Measurements from ENCODE around the gene LINC01488.

The LINC01488 gene

GRCh38 chr11:69501891-69502860 lies 20.7 kb downstream of the LINC01488 start:
- Histone ChIP-seq H3K27me3 (ENCODE audit: low read depth) (no peaks in the 10 kb centered on the region; the same call in 1 of the 2 replicates), H3K9me3 (no peaks in the 10 kb centered on the region), H3K4me3 (no peak overlapping the region), H3K4me1 (no peaks in the 10 kb centered on the region), H3K36me3 (replicated peaks) (no peaks in the 10 kb centered on the region)
- in situ Hi-C loops (cut with MboI; ENCODE audit: low sequenced_read_pairs) = no loop called here
- DNase-seq (ENCODE audit: low spot score in 2 of 2) = no peak

GRCh38 chr11:69504127-69504526 lies 22.7 kb downstream of the LINC01488 start:
- no peak overlapping the region for H3K4me3 ChIP-seq
- H3K27me3 ChIP-seq (ENCODE audit: low read depth) = peaks cover 2% of the 10 kb centered on the region; the same call in 1 of the 2 replicates
- H3K36me3 ChIP-seq (replicated peaks) = no peaks in the 10 kb centered on the region
- H3K9me3 ChIP-seq = no peaks in the 10 kb centered on the region
- DNase-seq (ENCODE audit: low spot score in 2 of 2) = no peak
- no peaks in the 10 kb centered on the region for H3K4me1 ChIP-seq
- in situ Hi-C loops (cut with MboI; ENCODE audit: low sequenced_read_pairs) = no loop called here

- Histone ChIP-seq H3K36me3 (replicated peaks) (no peaks in the 10 kb centered on the region), H3K27me3 (ENCODE audit: low read depth) (peaks cover 2% of the 10 kb centered on the region; the same call in 1 of the 2 replicates), H3K4me1 (no peaks in the 10 kb centered on the region), H3K4me3 (no peak overlapping the region), H3K9me3 (no peaks in the 10 kb centered on the region)
- no peak for DNase-seq (ENCODE audit: low spot score in 2 of 2)
- in situ Hi-C loops (cut with MboI; ENCODE audit: low sequenced_read_pairs) = no loop called here
Measured at GRCh38 chr11:69504576-69505335, 23.3 kb downstream of the LINC01488 start.

- no peaks in the 10 kb centered on the region for H3K9me3 ChIP-seq
- no peak overlapping the region for H3K4me3 ChIP-seq
- in situ Hi-C loops (cut with MboI; ENCODE audit: low sequenced_read_pairs) = no loop called here
- DNase-seq (ENCODE audit: low spot score in 2 of 2) = no peak
- H3K4me1 ChIP-seq = no peaks in the 10 kb centered on the region
- 0 out of 2 replicates have a peak, but pooled peaks cover 2% of the 10 kb centered on the region for H3K27me3 ChIP-seq (ENCODE audit: low read depth)
- no peaks in the 10 kb centered on the region for H3K36me3 ChIP-seq (replicated peaks)
Measured at GRCh38 chr11:69508974-69509373, 27.5 kb downstream of the LINC01488 start.

- Histone ChIP-seq H3K27me3 (ENCODE audit: low read depth) (0 out of 2 replicates have a peak, but pooled peaks cover 2% of the 10 kb centered on the region), H3K4me3 (no peak overlapping the region), H3K9me3 (no peaks in the 10 kb centered on the region), H3K36me3 (replicated peaks) (no peaks in the 10 kb centered on the region), H3K4me1 (no peaks in the 10 kb centered on the region)
- in situ Hi-C loops (cut with MboI; ENCODE audit: low sequenced_read_pairs) = no loop called here
- no peak for DNase-seq (ENCODE audit: low spot score in 2 of 2)
Measured at GRCh38 chr11:69509381-69509780, 27.9 kb downstream of the LINC01488 start.

GRCh38 chr11:69509846-69510390 lies 28.5 kb downstream of the LINC01488 start:
- in situ Hi-C loops (cut with MboI; ENCODE audit: low sequenced_read_pairs) = no loop called here
- H3K27me3 ChIP-seq (ENCODE audit: low read depth) = 0 out of 2 replicates have a peak, but pooled peaks cover 2% of the 10 kb centered on the region
- no peak overlapping the region for H3K4me3 ChIP-seq
- H3K9me3 ChIP-seq = no peaks in the 10 kb centered on the region
- H3K4me1 ChIP-seq = no peaks in the 10 kb centered on the region
- no peak for DNase-seq (ENCODE audit: low spot score in 2 of 2)
- H3K36me3 ChIP-seq (replicated peaks) = no peaks in the 10 kb centered on the region

GRCh38 chr11:69510471-69511357 lies 29.3 kb downstream of the LINC01488 start:
- Histone ChIP-seq H3K27me3 (ENCODE audit: low read depth) (0 out of 2 replicates have a peak, but pooled peaks cover 2% of the 10 kb centered on the region), H3K9me3 (no peaks in the 10 kb centered on the region), H3K4me1 (no peaks in the 10 kb centered on the region), H3K36me3 (replicated peaks) (no peaks in the 10 kb centered on the region), H3K4me3 (no peak overlapping the region)
- in situ Hi-C loops (cut with MboI; ENCODE audit: low sequenced_read_pairs) = no loop called here
- no peak for DNase-seq (ENCODE audit: low spot score in 2 of 2)

- in situ Hi-C loops (cut with MboI; ENCODE audit: low sequenced_read_pairs) = no loop called here
- Histone ChIP-seq H3K9me3 (no peaks in the 10 kb centered on the region), H3K36me3 (replicated peaks) (no peaks in the 10 kb centered on the region), H3K4me3 (no peak overlapping the region), H3K4me1 (no peaks in the 10 kb centered on the region), H3K27me3 (ENCODE audit: low read depth) (0 out of 2 replicates have a peak, but pooled peaks cover 2% of the 10 kb centered on the region)
- DNase-seq (ENCODE audit: low spot score in 2 of 2) = no peak
Measured at GRCh38 chr11:69511358-69512055, 30.0 kb downstream of the LINC01488 start.

- DNase-seq (ENCODE audit: low spot score in 2 of 2) = no peak
- in situ Hi-C loops (cut with MboI; ENCODE audit: low sequenced_read_pairs) = no loop called here
- Histone ChIP-seq H3K4me3 (no peak overlapping the region), H3K4me1 (no peaks in the 10 kb centered on the region), H3K36me3 (replicated peaks) (no peaks in the 10 kb centered on the region), H3K9me3 (no peaks in the 10 kb centered on the region), H3K27me3 (ENCODE audit: low read depth) (0 out of 2 replicates have a peak, but pooled peaks cover 2% of the 10 kb centered on the region)
Measured at GRCh38 chr11:69512136-69512535, 30.7 kb downstream of the LINC01488 start.

- DNase-seq (ENCODE audit: low spot score in 2 of 2) = no peak
- in situ Hi-C loops (cut with MboI; ENCODE audit: low sequenced_read_pairs) = no loop called here
- no peaks in the 10 kb centered on the region for H3K27me3 ChIP-seq (ENCODE audit: low read depth)
Measured at GRCh38 chr11:69512790-69513189, 31.3 kb downstream of the LINC01488 start.

GRCh38 chr11:69513196-69513595 lies 31.7 kb downstream of the LINC01488 start:
- no peaks in the 10 kb centered on the region for H3K9me3 ChIP-seq
- no peaks in the 10 kb centered on the region for H3K27me3 ChIP-seq (ENCODE audit: low read depth)
- H3K36me3 ChIP-seq (replicated peaks) = no peaks in the 10 kb centered on the region
- DNase-seq (ENCODE audit: low spot score in 2 of 2) = no peak
- H3K4me1 ChIP-seq = no peaks in the 10 kb centered on the region
- no peak overlapping the region for H3K4me3 ChIP-seq
- in situ Hi-C loops (cut with MboI; ENCODE audit: low sequenced_read_pairs) = no loop called here

More at GRCh38 chr11:69512790-69513189, 31.3 kb downstream of the LINC01488 start:
- Histone ChIP-seq H3K4me3 (no peak overlapping the region), H3K4me1 (no peaks in the 10 kb centered on the region), H3K9me3 (no peaks in the 10 kb centered on the region), H3K36me3 (replicated peaks) (no peaks in the 10 kb centered on the region)

GRCh38 chr11:69513663-69514224 lies 32.3 kb downstream of the LINC01488 start:
- Histone ChIP-seq H3K27me3 (ENCODE audit: low read depth) (no peaks in the 10 kb centered on the region), H3K9me3 (peaks cover 3% of the 10 kb centered on the region; the same call in 1 of the 2 replicates), H3K36me3 (replicated peaks) (no peaks in the 10 kb centered on the region), H3K4me3 (no peak overlapping the region), H3K4me1 (no peaks in the 10 kb centered on the region)
- in situ Hi-C loops (cut with MboI; ENCODE audit: low sequenced_read_pairs) = no loop called here
- DNase-seq (ENCODE audit: low spot score in 2 of 2) = no peak
